Neural progenitor cell (in vitro differentiated cells): ENCODE data around the gene ZBTB20. TPM values are rescaled to one million over a fixed set of nuclear protein-coding genes. Genes with fewer than 3 reads are reported as not detected.

ENCODE experiments used
- DNase-seq: peaks from one replicate; pipeline ENCODE4 v3.0.0-alpha.2; 2016; ENCODE audit warnings: low spot score
- H2AFZ ChIP-seq: fragments of 200-600 bp; sonication (generic); replicated peaks from 2 replicates; pipeline ENCODE4 v1.6.1; 2016; ENCODE audit warnings: antibody characterized with exemption
- H3F3A ChIP-seq: fragments of 200-600 bp; sonication (generic); 2 replicates; pipeline ENCODE4 v1.6.1; 2016; ENCODE audit warnings: antibody characterized with exemption, low read depth
- H3K27ac ChIP-seq: fragments of 200-600 bp; sonication (generic); 2 replicates; pipeline ENCODE4 v1.5.1; 2016; ENCODE audit warnings: mild to moderate bottlenecking
- H3K27me3 ChIP-seq: fragments of 200-600 bp; sonication (generic); 2 replicates; pipeline ENCODE4 v1.6.1; 2016; ENCODE audit warnings: mild to moderate bottlenecking, moderate library complexity
- H3K36me3 ChIP-seq: fragments of 200-600 bp; sonication (generic); 2 replicates; pipeline ENCODE4 v1.5.1; 2016
- H3K4me1 ChIP-seq: fragments of 200-600 bp; sonication (generic); 2 replicates; pipeline ENCODE4 v1.6.1; 2016; ENCODE audit warnings: mixed run types
- H3K4me2 ChIP-seq: fragments of 200-600 bp; sonication (generic); 2 replicates; pipeline ENCODE4 v1.6.1; 2016
- H3K4me3 ChIP-seq: fragments of 200-600 bp; sonication (generic); 2 replicates; pipeline ENCODE4 v1.5.1; 2016
- H3K79me2 ChIP-seq: fragments of 200-600 bp; sonication (generic); 2 replicates; pipeline ENCODE4 v1.6.1; 2016; ENCODE audit warnings: low read depth
- H3K9ac ChIP-seq: fragments of 200-600 bp; sonication (generic); 2 replicates; pipeline ENCODE4 v1.6.1; 2016
- H3K9me3 ChIP-seq: fragments of 200-600 bp; sonication (generic); 2 replicates; pipeline ENCODE4 v1.5.1; 2016; ENCODE audit warnings: low read depth
- H4K20me1 ChIP-seq: fragments of 200-600 bp; sonication (generic); 2 replicates; pipeline ENCODE4 v1.6.1; 2016; ENCODE audit warnings: low read depth
- H3K27ac Mint-ChIP-seq: 3 replicates; pipeline ENCODE4 v1.8.0; 2021; ENCODE audit warnings: mixed read lengths
- H3K27me3 Mint-ChIP-seq: 2 replicates; pipeline ENCODE4 v1.8.0; 2022; ENCODE audit warnings: low read depth, mild to moderate bottlenecking, inconsistent platforms, moderate library complexity, mixed read lengths; ENCODE audit not compliant: insufficient read depth
- H3K36me3 Mint-ChIP-seq: 3 replicates; pipeline ENCODE4 v1.8.0; 2021; ENCODE audit warnings: mixed read lengths
- H3K4me1 Mint-ChIP-seq: 3 replicates; pipeline ENCODE4 v1.8.0; 2021; ENCODE audit warnings: mixed read lengths
- H3K4me3 Mint-ChIP-seq: 3 replicates; pipeline ENCODE4 v1.8.0; 2021; ENCODE audit warnings: mild to moderate bottlenecking, moderate library complexity, mixed read lengths
- H3K9me3 Mint-ChIP-seq: 3 replicates; pipeline ENCODE4 v1.8.0; 2020; ENCODE audit warnings: mixed read lengths
- CTCF ChIP-seq: fragments of 200-600 bp; sonication (generic); IDR thresholded peaks from 2 replicates; pipeline ENCODE4 v1.5.1; 2017; ENCODE audit warnings: antibody characterized with exemption, mild to moderate bottlenecking
- EZH2 ChIP-seq: fragments of 200-600 bp; sonication (generic); IDR thresholded peaks from 2 replicates; pipeline ENCODE4 v1.6.1; 2017; ENCODE audit warnings: antibody characterized with exemption, mild to moderate bottlenecking, moderate library complexity
- EZH2phosphoT487 ChIP-seq: fragments of 200-600 bp; sonication (generic); IDR thresholded peaks from 2 replicates; pipeline ENCODE4 v1.6.1; 2017; ENCODE audit warnings: antibody characterized with exemption
- total RNA-seq: library from RNA; depleted of rRNA; stranded (reverse); fragments of >200 nt; gene quantifications from 2 replicates; pipeline ENCODE4 v1.2.3, GENCODE V29; 2015; ENCODE audit warnings: low replicate concordance

ZBTB20 gene
- total RNA-seq, 1 donor from 2014 or later = 1.9 TPM

- no peak overlapping the region for H3K27ac Mint-ChIP-seq
- H3K9me3 ChIP-seq = no peaks in the 10 kb centered on the region
- no peaks in the 10 kb centered on the region for H4K20me1 ChIP-seq
- no peaks in the 10 kb centered on the region for H3K4me1 ChIP-seq
- H3K9ac ChIP-seq = no peak overlapping the region
- no peaks in the 10 kb centered on the region for H3K36me3 ChIP-seq
- H2AFZ ChIP-seq = no peak overlapping the region
- no peak overlapping the region for H3K27ac ChIP-seq
- H3K79me2 ChIP-seq = no peaks in the 10 kb centered on the region
- H3K4me3 Mint-ChIP-seq = no peak overlapping the region
- TF ChIP-seq CTCF (no peak), EZH2phosphoT487 (no peak), EZH2 (no peak)
- H3K9me3 Mint-ChIP-seq = no peaks in the 10 kb centered on the region
- H3F3A ChIP-seq = no peaks in the 10 kb centered on the region
- H3K27me3 Mint-ChIP-seq = peaks cover 2% of the 10 kb centered on the region
- no peak overlapping the region for H3K4me2 ChIP-seq
- H3K36me3 Mint-ChIP-seq = no peaks in the 10 kb centered on the region
- H3K27me3 ChIP-seq = no peaks in the 10 kb centered on the region
- H3K4me1 Mint-ChIP-seq = peaks cover 19% of the 10 kb centered on the region
- DNase-seq = no peak
- no peak overlapping the region for H3K4me3 ChIP-seq
These were observed 638.9 kb downstream of the ZBTB20 start for GRCh38 chr3:114508208-114508607.

GRCh38 chr3:114506591-114507300, 640.3 kb downstream of the ZBTB20 start:
- H3K27me3 ChIP-seq = no peaks in the 10 kb centered on the region

GRCh38 chr3:114504941-114505628, 642.0 kb downstream of the ZBTB20 start:
- no peaks in the 10 kb centered on the region for H3K27me3 ChIP-seq
- no peaks in the 10 kb centered on the region for H4K20me1 ChIP-seq
- H3K4me1 ChIP-seq = no peaks in the 10 kb centered on the region
- Mint-ChIP-seq H3K4me1 (peaks cover 10% of the 10 kb centered on the region), H3K27ac (no peak overlapping the region), H3K27me3 (peaks cover 2% of the 10 kb centered on the region), H3K4me3 (no peak overlapping the region), H3K36me3 (no peaks in the 10 kb centered on the region), H3K9me3 (no peaks in the 10 kb centered on the region)
- H3K4me3 ChIP-seq = no peak overlapping the region
- H3K79me2 ChIP-seq = no peaks in the 10 kb centered on the region
- H3K4me2 ChIP-seq = no peak overlapping the region
- no peak overlapping the region for H3K27ac ChIP-seq
- no peak overlapping the region for H2AFZ ChIP-seq
- H3F3A ChIP-seq = no peaks in the 10 kb centered on the region
- H3K36me3 ChIP-seq = no peaks in the 10 kb centered on the region
- no peak overlapping the region for H3K9ac ChIP-seq
- DNase-seq = no peak
- H3K9me3 ChIP-seq = no peaks in the 10 kb centered on the region
- TF ChIP-seq CTCF = no peak

More at GRCh38 chr3:114506591-114507300, 640.3 kb downstream of the ZBTB20 start:
- TF ChIP-seq EZH2phosphoT487 (no peak), EZH2 (no peak), CTCF (no peak)
- Histone ChIP-seq H3K4me3 (no peak overlapping the region), H3F3A (no peaks in the 10 kb centered on the region), H3K27ac (no peak overlapping the region), H4K20me1 (no peaks in the 10 kb centered on the region), H3K36me3 (no peaks in the 10 kb centered on the region), H3K9me3 (no peaks in the 10 kb centered on the region), H3K9ac (no peak overlapping the region), H3K4me2 (no peak overlapping the region), H3K79me2 (no peaks in the 10 kb centered on the region), H2AFZ (no peak overlapping the region), H3K4me1 (no peaks in the 10 kb centered on the region)
- no peak for DNase-seq
- Mint-ChIP-seq H3K36me3 (no peaks in the 10 kb centered on the region), H3K9me3 (no peaks in the 10 kb centered on the region), H3K4me3 (no peak overlapping the region), H3K4me1 (peaks cover 19% of the 10 kb centered on the region), H3K27ac (no peak overlapping the region), H3K27me3 (peaks cover 2% of the 10 kb centered on the region)
